ENCODE data around the gene AKAP12. TPM values are rescaled to one million over a fixed set of nuclear protein-coding genes. Genes with fewer than 3 reads are reported as not detected.
"Not testable (repeated sequence)": the region's sequence is repeated elsewhere in the genome, so short reads cannot be mapped to it uniquely, and the experiment has no call there.

The AKAP12 gene
- total RNA-seq, 1 experiment from 2014 or later, result 396 TPM

- DNase-seq (ENCODE audit: low read depth), result no peak
These were observed 70.5 kb downstream of the AKAP12 start for GRCh38 chr6:151310279-151310678.

GRCh38 chr6:151310852-151311767, 71.3 kb downstream of the AKAP12 start:
- DNase-seq (ENCODE audit: low read depth), result no peak

- DNase-seq (ENCODE audit: low read depth), result no peak
These were observed 73.3 kb downstream of the AKAP12 start for GRCh38 chr6:151313066-151313491.

GRCh38 chr6:151315661-151316060, 75.9 kb downstream of the AKAP12 start:
- not testable (repeated sequence) for DNase-seq (ENCODE audit: low read depth)

- no peak for DNase-seq (ENCODE audit: low read depth)
These were observed 77.6 kb downstream of the AKAP12 start for GRCh38 chr6:151317103-151317994.

- no peak for DNase-seq (ENCODE audit: low read depth)
These were observed 78.2 kb downstream of the AKAP12 start for GRCh38 chr6:151317995-151318365.

GRCh38 chr6:151320140-151320539, 80.4 kb downstream of the AKAP12 start:
- DNase-seq (ENCODE audit: low read depth), result no peak

GRCh38 chr6:151321438-151321837, 81.7 kb downstream of the AKAP12 start:
- no peak for DNase-seq (ENCODE audit: low read depth)

GRCh38 chr6:151322570-151322969, 82.8 kb downstream of the AKAP12 start:
- DNase-seq (ENCODE audit: low read depth), result no peak

GRCh38 chr6:151323791-151324487, 84.2 kb downstream of the AKAP12 start:
- peak; percentile 95 for DNase-seq (ENCODE audit: low read depth)

GRCh38 chr6:151324488-151324825, 84.7 kb downstream of the AKAP12 start:
- no peak for DNase-seq (ENCODE audit: low read depth)

GRCh38 chr6:151325075-151326050, 85.6 kb downstream of the AKAP12 start:
- DNase-seq (ENCODE audit: low read depth), result peak; percentile 89

GRCh38 chr6:151326116-151326825, 86.5 kb downstream of the AKAP12 start:
- no peak for DNase-seq (ENCODE audit: low read depth)

- DNase-seq (ENCODE audit: low read depth), result no peak
These were observed 87.3 kb downstream of the AKAP12 start for GRCh38 chr6:151327101-151327500.

- no peak for DNase-seq (ENCODE audit: low read depth)
These were observed 90.4 kb downstream of the AKAP12 start for GRCh38 chr6:151330130-151330696.

GRCh38 chr6:151335930-151336329, 96.2 kb downstream of the AKAP12 start:
- DNase-seq (ENCODE audit: low read depth), result no peak

GRCh38 chr6:151338651-151339200, 99.0 kb downstream of the AKAP12 start:
- DNase-seq (ENCODE audit: low read depth), result no peak

GRCh38 chr6:151339369-151339768, 99.6 kb downstream of the AKAP12 start:
- no peak for DNase-seq (ENCODE audit: low read depth)

GRCh38 chr6:151340219-151340978, 100.6 kb downstream of the AKAP12 start:
- DNase-seq (ENCODE audit: low read depth), result no peak

Measured in Daoy (cell line).